DOHH2 (cell line): ENCODE results near the gene FAM98C.

Experiments
- H3F3A ChIP-seq: fragments of 200-600 bp; sonication (generic), shearing (Covaris generic); 2 replicates; pipeline ENCODE4 v1.6.0; 2016; ENCODE audit warnings: antibody characterized with exemption, mild to moderate bottlenecking; ENCODE audit not compliant: control insufficient read depth, insufficient read depth
- H3K27ac ChIP-seq: fragments of 200-600 bp; sonication (generic); 2 replicates; pipeline ENCODE4 v1.5.1; 2014; ENCODE audit warnings: low read depth, mild to moderate bottlenecking, low read length, moderate library complexity
- H3K27me3 ChIP-seq: fragments of 200-600 bp; sonication (generic); 2 replicates; pipeline ENCODE4 v1.6.1; 2014; ENCODE audit warnings: mild to moderate bottlenecking, low read length, mixed read lengths; ENCODE audit not compliant: control insufficient read depth
- H3K36me3 ChIP-seq: fragments of 200-600 bp; sonication (generic); 2 replicates; pipeline ENCODE4 v1.6.1; 2014; ENCODE audit warnings: mild to moderate bottlenecking, low read length, moderate library complexity, mixed read lengths; ENCODE audit not compliant: control insufficient read depth
- H3K4me1 ChIP-seq: fragments of 200-600 bp; sonication (generic); 2 replicates; pipeline ENCODE4 v1.6.1; 2014; ENCODE audit warnings: mild to moderate bottlenecking, low read length, mixed read lengths; ENCODE audit not compliant: control insufficient read depth
- H3K4me2 ChIP-seq: fragments of 200-600 bp; sonication (generic); 2 replicates; pipeline ENCODE4 v1.6.0; 2014; ENCODE audit warnings: mild to moderate bottlenecking, low read length, moderate library complexity
- H3K4me3 ChIP-seq: fragments of 200-600 bp; sonication (generic); 2 replicates; pipeline ENCODE4 v1.5.1; 2014; ENCODE audit warnings: mild to moderate bottlenecking, low read length, mixed read lengths
- H3K79me2 ChIP-seq: fragments of 200-600 bp; sonication (generic); 2 replicates; pipeline ENCODE4 v1.6.1; 2014; ENCODE audit warnings: mild to moderate bottlenecking, low read length, mixed read lengths; ENCODE audit not compliant: control insufficient read depth
- H3K9me2 ChIP-seq: fragments of 200-600 bp; sonication (generic); replicated peaks from 2 replicates; pipeline ENCODE4 v1.6.1; 2014; ENCODE audit warnings: mild to moderate bottlenecking, low read length, mixed read lengths; ENCODE audit not compliant: control insufficient read depth
- H3K9me3 ChIP-seq: fragments of 200-600 bp; sonication (generic); 2 replicates; pipeline ENCODE4 v1.6.1; 2014; ENCODE audit warnings: antibody characterized with exemption, low read length, mixed read lengths; ENCODE audit not compliant: control insufficient read depth, insufficient read depth
- H4K20me1 ChIP-seq: fragments of 200-600 bp; sonication (generic); 2 replicates; pipeline ENCODE4 v1.6.0; 2014; ENCODE audit warnings: low read depth, mild to moderate bottlenecking, antibody characterized with exemption, low read length, moderate library complexity; ENCODE audit not compliant: control insufficient read depth, insufficient read depth
- CTCF ChIP-seq: fragments of 200-600 bp; sonication (generic); IDR thresholded peaks from one replicate; pipeline ENCODE4 v1.5.1; 2014; ENCODE audit warnings: antibody characterized with exemption, mild to moderate bottlenecking, low read depth, low read length; ENCODE audit not compliant: poor library complexity, severe bottlenecking
- EZH2phosphoT487 ChIP-seq: fragments of 200-600 bp; sonication (generic); IDR thresholded peaks from 2 replicates; pipeline ENCODE4 v1.6.1; 2017; ENCODE audit warnings: borderline replicate concordance, mild to moderate bottlenecking, antibody characterized with exemption, low read length, moderate library complexity, mixed read lengths

FAM98C gene

GRCh38 chr19:38451036-38451435 is 48.1 kb downstream of the FAM98C start:
- Histone ChIP-seq H3K4me3 (no peak overlapping the region), H3F3A (no peaks in the 10 kb centered on the region), H3K4me2 (no peak overlapping the region), H3K9me3 (no peaks in the 10 kb centered on the region; the same call in 1 of the 2 replicates), H3K27me3 (no peaks in the 10 kb centered on the region), H3K36me3 (no peaks in the 10 kb centered on the region), H4K20me1 (no peaks in the 10 kb centered on the region), H3K27ac (no peak overlapping the region), H3K4me1 (no peaks in the 10 kb centered on the region), H3K79me2 (no peaks in the 10 kb centered on the region), H3K9me2 (no peaks in the 10 kb centered on the region)
- TF ChIP-seq EZH2phosphoT487 (no peak), CTCF (no peak)

GRCh38 chr19:38451629-38452028 is 48.7 kb downstream of the FAM98C start:
- Histone ChIP-seq H4K20me1 (no peaks in the 10 kb centered on the region), H3K4me3 (no peak overlapping the region), H3K9me2 (no peaks in the 10 kb centered on the region), H3K27ac (no peak overlapping the region), H3K36me3 (no peaks in the 10 kb centered on the region), H3K4me2 (no peak overlapping the region), H3F3A (no peaks in the 10 kb centered on the region), H3K9me3 (no peaks in the 10 kb centered on the region; the same call in 1 of the 2 replicates), H3K27me3 (no peaks in the 10 kb centered on the region), H3K79me2 (no peaks in the 10 kb centered on the region), H3K4me1 (no peaks in the 10 kb centered on the region)
- TF ChIP-seq CTCF: no peak
- no peak for TF ChIP-seq EZH2phosphoT487

GRCh38 chr19:38452430-38453366 is 49.8 kb downstream of the FAM98C start:
- Histone ChIP-seq H3K27me3 (no peaks in the 10 kb centered on the region), H3K4me3 (no peak overlapping the region), H3K36me3 (no peaks in the 10 kb centered on the region), H4K20me1 (no peaks in the 10 kb centered on the region), H3K4me2 (no peak overlapping the region), H3K27ac (no peak overlapping the region), H3K79me2 (no peaks in the 10 kb centered on the region), H3F3A (no peaks in the 10 kb centered on the region), H3K9me3 (no peaks in the 10 kb centered on the region; the same call in 1 of the 2 replicates), H3K9me2 (no peaks in the 10 kb centered on the region), H3K4me1 (no peaks in the 10 kb centered on the region)
- TF ChIP-seq EZH2phosphoT487: no peak
- TF ChIP-seq CTCF: no peak
